ENCODE measurements around the gene TNS4.

Gene TNS4

GRCh38 chr17:40443196-40443987 lies 58.0 kb downstream of the TNS4 start, which contains the start of gene IGFBP4:
TSS of gene IGFBP4 (plus strand) at chr17:40443450. CDS start at chr17:40443736, 286 bp downstream.
- H3K4me1 ChIP-seq (ENCODE audit: insufficient read depth, low read length): peaks cover 55% of the 10 kb centered on the region
- peak within 1 kb of the TSS; percentile 45 to 83 for H3K4me3 ChIP-seq (ENCODE audit: low read depth in 1 of 2, low read length in 2 of 2)
- H3K27ac ChIP-seq (ENCODE audit: low read length): peak within 1 kb of the TSS; percentile 75
- H2AFZ ChIP-seq (ENCODE audit: low read depth, low read length): peak within 1 kb of the TSS; percentile 67
- peak; percentile 75 for DNase-seq
- peak within 1 kb of the TSS; percentile 93 for H3K4me2 ChIP-seq (ENCODE audit: insufficient read depth, low read length)
- H3K9me3 ChIP-seq (ENCODE audit: insufficient read depth, low read length, severe bottlenecking): no peaks in the 10 kb centered on the region
- peaks cover 44% of the 10 kb centered on the region for H3K79me2 ChIP-seq (ENCODE audit: insufficient read depth, low read length)
- H3K9ac ChIP-seq (ENCODE audit: low read depth, low read length): peak within 1 kb of the TSS; percentile 75
- peak; percentile 68 for ATAC-seq (ENCODE audit: insufficient read depth, low read depth)
- H4K20me1 ChIP-seq (ENCODE audit: insufficient read depth, low read length): no peaks in the 10 kb centered on the region
- H3K27me3 ChIP-seq (ENCODE audit: insufficient read depth, low read length, poor library complexity): no peaks in the 10 kb centered on the region
- no peaks in the 10 kb centered on the region for H3K36me3 ChIP-seq (ENCODE audit: insufficient read depth, low read length)
- TF ChIP-seq EZH2 (IDR thresholded peaks at IDR 0.05; ENCODE audit: borderline replicate concordance, low read depth, low read length, severe bottlenecking) (no peak), CTCF (IDR thresholded peaks at IDR 0.05; ENCODE audit: borderline replicate concordance, extremely low read depth, low read length, poor library complexity, severe bottlenecking) (peak; percentile 76)

- peak overlapping the region; percentile 53 for H3K27ac ChIP-seq (ENCODE audit: low read length)
- peak overlapping the region; percentile 75 for H3K9ac ChIP-seq (ENCODE audit: low read depth, low read length)
- H2AFZ ChIP-seq (ENCODE audit: low read depth, low read length): peak overlapping the region; percentile 67
- H3K79me2 ChIP-seq (ENCODE audit: insufficient read depth, low read length): peaks cover 39% of the 10 kb centered on the region
- peak overlapping the region; percentile 24 to 83; a peak in 3 of 4 replicates for H3K4me3 ChIP-seq (ENCODE audit: low read depth in 1 of 2, low read length in 2 of 2)
- peak overlapping the region; percentile 93 for H3K4me2 ChIP-seq (ENCODE audit: insufficient read depth, low read length)
- H3K9me3 ChIP-seq (ENCODE audit: insufficient read depth, low read length, severe bottlenecking): no peaks in the 10 kb centered on the region
- ATAC-seq (ENCODE audit: insufficient read depth, low read depth) (peak; percentile 2; the same call in 1 of the 3 replicates), DNase-seq (no peak)
- H4K20me1 ChIP-seq (ENCODE audit: insufficient read depth, low read length): no peaks in the 10 kb centered on the region
- TF ChIP-seq EZH2 (IDR thresholded peaks at IDR 0.05; ENCODE audit: borderline replicate concordance, low read depth, low read length, severe bottlenecking) (no peak), CTCF (IDR thresholded peaks at IDR 0.05; ENCODE audit: borderline replicate concordance, extremely low read depth, low read length, poor library complexity, severe bottlenecking) (no peak)
- H3K27me3 ChIP-seq (ENCODE audit: insufficient read depth, low read length, poor library complexity): no peaks in the 10 kb centered on the region
- peaks cover 49% of the 10 kb centered on the region for H3K4me1 ChIP-seq (ENCODE audit: insufficient read depth, low read length)
- H3K36me3 ChIP-seq (ENCODE audit: insufficient read depth, low read length): no peaks in the 10 kb centered on the region
Measured at GRCh38 chr17:40442392-40443195, 58.8 kb downstream of the TNS4 start.

GRCh38 chr17:40440166-40440565 lies 61.3 kb downstream of the TNS4 start:
- TF ChIP-seq CTCF (IDR thresholded peaks at IDR 0.05; ENCODE audit: borderline replicate concordance, extremely low read depth, low read length, poor library complexity, severe bottlenecking) (no peak), EZH2 (IDR thresholded peaks at IDR 0.05; ENCODE audit: borderline replicate concordance, low read depth, low read length, severe bottlenecking) (no peak)

More at GRCh38 chr17:40440166-40440565, 61.3 kb downstream of the TNS4 start:
- Histone ChIP-seq H3K4me1 (ENCODE audit: insufficient read depth, low read length) (peaks cover 31% of the 10 kb centered on the region), H4K20me1 (ENCODE audit: insufficient read depth, low read length) (no peaks in the 10 kb centered on the region), H3K4me2 (ENCODE audit: insufficient read depth, low read length) (no peak overlapping the region), H2AFZ (ENCODE audit: low read depth, low read length) (no peak overlapping the region), H3K9me3 (ENCODE audit: insufficient read depth, low read length, severe bottlenecking) (no peaks in the 10 kb centered on the region), H3K9ac (ENCODE audit: low read depth, low read length) (no peak overlapping the region), H3K4me3 (ENCODE audit: low read depth in 1 of 2, low read length in 2 of 2) (no peak overlapping the region), H3K27ac (ENCODE audit: low read length) (no peak overlapping the region), H3K79me2 (ENCODE audit: insufficient read depth, low read length) (peaks cover 16% of the 10 kb centered on the region), H3K27me3 (ENCODE audit: insufficient read depth, low read length, poor library complexity) (no peaks in the 10 kb centered on the region), H3K36me3 (ENCODE audit: insufficient read depth, low read length) (no peaks in the 10 kb centered on the region)
- DNase-seq (no peak), ATAC-seq (ENCODE audit: insufficient read depth, low read depth) (no peak)

Data from DND-41 (cell line).